OCI-LY3 (cell line): Measurements from ENCODE around the gene NEUROG1.

Experiments
- H2AFZ ChIP-seq: fragments of 200-600, 300-600 bp; shearing (Covaris generic); 2 replicates; pipeline ENCODE4 v1.6.0; 2014; ENCODE audit warnings: antibody characterized with exemption, low read depth, low read length
- H3K27ac ChIP-seq: fragments of 200-600, 300-600 bp; sonication (generic); 2 replicates; pipeline ENCODE4 v1.5.1; 2014; ENCODE audit warnings: mild to moderate bottlenecking, low read length, moderate library complexity, mixed read lengths
- H3K27me3 ChIP-seq: fragments of 200-600, 300-600 bp; sonication (generic); 2 replicates; pipeline ENCODE4 v1.6.1; 2014; ENCODE audit warnings: low read depth, low read length, mixed read lengths
- H3K36me3 ChIP-seq: fragments of 200-600, 300-600 bp; sonication (generic); replicated peaks from 2 replicates; pipeline ENCODE3; 2014; ENCODE audit warnings: low read depth, low read length, mixed read lengths
- H3K4me1 ChIP-seq: fragments of 300-600, 200-600 bp; sonication (generic); 2 replicates; pipeline ENCODE4 v1.6.1; 2014; ENCODE audit warnings: low read length, mixed read lengths
- H3K4me2 ChIP-seq: fragments of 200-600, 300-600 bp; sonication (generic); 2 replicates; pipeline ENCODE4 v1.6.1; 2014; ENCODE audit warnings: low read length, mixed read lengths
- H3K4me3 ChIP-seq: fragments of 300-600, 200-600 bp; sonication (generic); 2 replicates; pipeline ENCODE4 v1.5.1; 2014; ENCODE audit warnings: antibody characterized with exemption, mild to moderate bottlenecking, low read length, moderate library complexity
- H3K79me2 ChIP-seq: fragments of 300-600, 200-600 bp; shearing (Covaris generic); 2 replicates; pipeline ENCODE4 v1.6.1; 2014; ENCODE audit warnings: mild to moderate bottlenecking, low read length, mixed read lengths
- H3K9ac ChIP-seq: fragments of 300-600, 200-600 bp; shearing (Covaris generic); 2 replicates; pipeline ENCODE4 v1.6.0; 2014; ENCODE audit warnings: mild to moderate bottlenecking, low read length, moderate library complexity
- H3K9me3 ChIP-seq: fragments of 200-600, 300-600 bp; shearing (Covaris generic); 2 replicates; pipeline ENCODE4 v1.6.1; 2014; ENCODE audit warnings: low read length, mixed read lengths; ENCODE audit not compliant: insufficient read depth
- H4K20me1 ChIP-seq: fragments of 200-600, 300-600 bp; sonication (generic); 2 replicates; pipeline ENCODE4 v1.6.1; 2016; ENCODE audit warnings: low read length, mixed read lengths; ENCODE audit not compliant: insufficient read depth
- EZH2phosphoT487 ChIP-seq: fragments of 200-600 bp; shearing (Covaris generic); IDR thresholded peaks from 2 replicates; pipeline ENCODE4 v1.6.1; 2018; ENCODE audit warnings: antibody characterized with exemption, mixed run types, low read depth
- TF ChIP-seq, protein P1 (sequence below): fragments of 200-600, 300-600 bp; sonication (generic); IDR thresholded peaks from 2 replicates; pipeline ENCODE4 v1.5.1; 2014; ENCODE audit warnings: antibody characterized with exemption, low read length, low read depth

The NEUROG1 gene

DNA sequence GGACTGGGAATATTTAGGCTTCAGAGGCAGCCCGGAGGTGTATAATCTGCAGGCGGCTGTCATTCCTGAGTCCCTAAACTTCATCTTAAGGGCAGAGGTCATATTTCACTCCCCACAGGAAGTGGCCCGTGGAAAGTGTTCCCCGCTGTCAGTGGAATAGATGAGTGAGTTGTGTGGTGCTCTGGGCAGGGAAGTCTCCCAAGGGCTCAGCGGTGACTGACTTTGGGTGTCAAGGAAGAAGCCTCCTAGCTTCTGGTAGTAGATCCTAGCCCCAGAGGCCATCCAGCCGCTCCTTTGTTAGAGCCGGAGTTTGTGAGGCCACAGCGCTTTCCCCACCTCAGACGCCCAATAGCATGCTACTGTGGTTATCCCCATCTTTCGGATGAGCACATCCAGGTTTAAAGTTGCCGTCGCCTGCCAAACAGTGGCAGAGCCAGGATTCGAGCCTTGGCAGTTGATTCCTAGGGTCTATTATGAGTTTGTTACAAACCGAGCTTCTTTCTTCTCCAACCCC is 44.7 kb downstream of the NEUROG1 start:
- no peaks in the 10 kb centered on the region for H3K79me2 ChIP-seq
- no peak overlapping the region for H3K27ac ChIP-seq
- no peaks in the 10 kb centered on the region for H4K20me1 ChIP-seq
- no peaks in the 10 kb centered on the region for H3K9me3 ChIP-seq
- no peak overlapping the region for H3K4me3 ChIP-seq
- H2AFZ ChIP-seq, result no peak overlapping the region
- H3K27me3 ChIP-seq, result no peaks in the 10 kb centered on the region
- H3K4me2 ChIP-seq, result no peak overlapping the region
- H3K9ac ChIP-seq, result no peak overlapping the region
- no peak for TF ChIP-seq EZH2phosphoT487
- TF ChIP-seq, protein P1, sequence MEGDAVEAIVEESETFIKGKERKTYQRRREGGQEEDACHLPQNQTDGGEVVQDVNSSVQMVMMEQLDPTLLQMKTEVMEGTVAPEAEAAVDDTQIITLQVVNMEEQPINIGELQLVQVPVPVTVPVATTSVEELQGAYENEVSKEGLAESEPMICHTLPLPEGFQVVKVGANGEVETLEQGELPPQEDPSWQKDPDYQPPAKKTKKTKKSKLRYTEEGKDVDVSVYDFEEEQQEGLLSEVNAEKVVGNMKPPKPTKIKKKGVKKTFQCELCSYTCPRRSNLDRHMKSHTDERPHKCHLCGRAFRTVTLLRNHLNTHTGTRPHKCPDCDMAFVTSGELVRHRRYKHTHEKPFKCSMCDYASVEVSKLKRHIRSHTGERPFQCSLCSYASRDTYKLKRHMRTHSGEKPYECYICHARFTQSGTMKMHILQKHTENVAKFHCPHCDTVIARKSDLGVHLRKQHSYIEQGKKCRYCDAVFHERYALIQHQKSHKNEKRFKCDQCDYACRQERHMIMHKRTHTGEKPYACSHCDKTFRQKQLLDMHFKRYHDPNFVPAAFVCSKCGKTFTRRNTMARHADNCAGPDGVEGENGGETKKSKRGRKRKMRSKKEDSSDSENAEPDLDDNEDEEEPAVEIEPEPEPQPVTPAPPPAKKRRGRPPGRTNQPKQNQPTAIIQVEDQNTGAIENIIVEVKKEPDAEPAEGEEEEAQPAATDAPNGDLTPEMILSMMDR, result no peak
- H3K36me3 ChIP-seq, result no peaks in the 10 kb centered on the region
- no peaks in the 10 kb centered on the region for H3K4me1 ChIP-seq

DNA sequence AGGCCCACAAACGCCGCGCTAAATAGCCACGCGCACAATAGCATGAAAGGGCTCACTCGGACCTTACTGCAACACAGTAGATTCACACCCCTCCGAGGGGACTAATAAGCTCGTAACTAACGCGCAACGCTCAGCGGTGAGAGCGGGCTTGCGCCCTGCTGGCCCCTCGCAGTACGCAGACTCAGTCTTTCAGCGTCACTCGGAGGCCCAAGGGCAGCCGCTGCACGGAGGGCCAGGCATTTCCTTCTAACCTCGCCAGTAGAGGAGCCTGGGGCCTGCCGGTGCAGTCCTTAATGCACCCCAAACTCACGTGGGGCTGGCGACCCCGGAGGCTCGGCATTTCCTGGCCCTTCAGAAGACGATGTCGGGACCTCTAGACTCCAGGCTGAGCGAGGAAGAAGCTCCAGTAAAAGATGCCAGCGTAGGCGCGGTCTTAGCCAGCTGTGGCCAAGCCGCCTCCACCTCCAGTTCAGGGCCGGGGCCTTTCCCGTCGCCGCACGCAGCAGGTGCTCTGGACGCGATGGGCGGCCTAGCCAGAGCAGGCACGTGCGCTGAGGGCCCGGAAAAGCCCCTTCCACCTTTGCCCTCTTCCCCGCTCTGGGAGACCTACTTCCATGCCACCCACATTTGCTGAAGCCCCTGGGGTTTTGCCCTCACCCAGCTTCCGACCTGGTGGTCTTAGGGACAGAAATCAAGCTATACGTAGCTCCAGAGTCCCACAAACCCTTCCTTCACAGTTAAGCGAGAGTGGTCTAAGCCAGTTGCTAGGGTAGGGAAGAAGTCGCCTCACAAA is 45.3 kb downstream of the NEUROG1 start:
- no peak overlapping the region for H2AFZ ChIP-seq
- no peaks in the 10 kb centered on the region for H3K79me2 ChIP-seq
- H3K4me1 ChIP-seq, result no peaks in the 10 kb centered on the region
- H3K4me3 ChIP-seq, result no peak overlapping the region
- H4K20me1 ChIP-seq, result no peaks in the 10 kb centered on the region
- no peak overlapping the region for H3K27ac ChIP-seq
- no peaks in the 10 kb centered on the region for H3K27me3 ChIP-seq
- no peak for TF ChIP-seq EZH2phosphoT487
- TF ChIP-seq, protein P1, result no peak
- no peaks in the 10 kb centered on the region for H3K36me3 ChIP-seq
- H3K9me3 ChIP-seq, result no peaks in the 10 kb centered on the region
- H3K4me2 ChIP-seq, result no peak overlapping the region
- H3K9ac ChIP-seq, result no peak overlapping the region

GRCh38 chr5:135489466-135490244 is 46.1 kb downstream of the NEUROG1 start:
- H3K4me1 ChIP-seq, result no peaks in the 10 kb centered on the region
- no peaks in the 10 kb centered on the region for H4K20me1 ChIP-seq
- H3K9me3 ChIP-seq, result no peaks in the 10 kb centered on the region
- H3K36me3 ChIP-seq, result no peaks in the 10 kb centered on the region
- no peaks in the 10 kb centered on the region for H3K27me3 ChIP-seq
- no peak overlapping the region for H3K27ac ChIP-seq
- H3K4me2 ChIP-seq, result no peak overlapping the region
- TF ChIP-seq EZH2phosphoT487, result no peak
- TF ChIP-seq, protein P1, result no peak
- no peak overlapping the region for H3K9ac ChIP-seq
- H3K4me3 ChIP-seq, result no peak overlapping the region
- no peak overlapping the region for H2AFZ ChIP-seq
- H3K79me2 ChIP-seq, result no peaks in the 10 kb centered on the region

GRCh38 chr5:135488727-135489465 is 46.9 kb downstream of the NEUROG1 start:
- H3K4me1 ChIP-seq, result no peaks in the 10 kb centered on the region
- H3K4me3 ChIP-seq, result no peak overlapping the region
- H3K9ac ChIP-seq, result no peak overlapping the region
- no peak overlapping the region for H3K27ac ChIP-seq
- no peak for TF ChIP-seq EZH2phosphoT487
- TF ChIP-seq, protein P1, result no peak
- no peaks in the 10 kb centered on the region for H3K27me3 ChIP-seq
- no peaks in the 10 kb centered on the region for H3K79me2 ChIP-seq
- no peaks in the 10 kb centered on the region for H4K20me1 ChIP-seq
- H3K36me3 ChIP-seq, result no peaks in the 10 kb centered on the region
- no peaks in the 10 kb centered on the region for H3K9me3 ChIP-seq
- no peak overlapping the region for H2AFZ ChIP-seq
- H3K4me2 ChIP-seq, result no peak overlapping the region
